Liver (tissue), 9 donors: ENCODE measurements around the gene NOS3. TPM values are rescaled to one million over a fixed set of nuclear protein-coding genes. Genes with fewer than 3 reads are reported as not detected.

Source experiments
- DNase-seq: peaks from one replicate; pipeline ENCODE4 v3.0.0-alpha.2; 2017; ENCODE audit warnings: low spot score
- H3K27ac ChIP-seq, 2 donors: one replicate each; pipeline ENCODE4 v1.7.0; 2013; ENCODE audit warnings: inconsistent platforms in 2 of 2, low read length in 2 of 2, control low read depth in 1 of 2, low read depth in 1 of 2, mild to moderate bottlenecking in 1 of 2
- H3K27me3 ChIP-seq, 4 donors: one replicate each; pipeline versions ENCODE4 v1.6.1 to v1.7.0; 2013; ENCODE audit warnings: low read length in 3 of 4, inconsistent platforms in 1 of 4, mild to moderate bottlenecking in 1 of 4, moderate library complexity in 1 of 4; ENCODE audit not compliant: control insufficient read depth in 4 of 4, insufficient read depth in 4 of 4
- H3K36me3 ChIP-seq, 4 donors: one replicate each; pipeline versions ENCODE4 v1.6.1 to v1.7.0; 2013; ENCODE audit warnings: low read length in 3 of 4, mild to moderate bottlenecking in 3 of 4, low read depth in 1 of 4, moderate library complexity in 1 of 4; ENCODE audit not compliant: control insufficient read depth in 4 of 4, insufficient read depth in 3 of 4
- H3K4me1 ChIP-seq, 4 donors: one replicate each; pipeline versions ENCODE4 v1.6.1 to v1.7.0; 2013; ENCODE audit warnings: low read length in 3 of 4, mild to moderate bottlenecking in 3 of 4, moderate library complexity in 1 of 4; ENCODE audit not compliant: control insufficient read depth in 4 of 4, insufficient read depth in 4 of 4
- H3K4me3 ChIP-seq, 3 donors: one replicate each; pipeline versions ENCODE4 v1.6.1 to v1.7.0; 2013; ENCODE audit warnings: low read length in 3 of 3, control low read depth in 1 of 3, low read depth in 1 of 3, mild to moderate bottlenecking in 1 of 3
- H3K9ac ChIP-seq, 2 donors: one replicate each; pipeline ENCODE4 v1.7.0; 2013; ENCODE audit warnings: low read length in 2 of 2, mild to moderate bottlenecking in 2 of 2, moderate library complexity in 2 of 2, control low read depth in 1 of 2, low read depth in 1 of 2
- H3K9me3 ChIP-seq, 4 donors: one replicate each; pipeline versions ENCODE4 v1.6.1 to v1.7.0; 2013; ENCODE audit warnings: low read length in 3 of 4; ENCODE audit not compliant: control insufficient read depth in 4 of 4
- EGR1 ChIP-seq, 2 donors: IDR thresholded peaks; 2 replicates each; pipeline ENCODE4 v1.6.1; 2016 to 2018; ENCODE audit warnings: antibody characterized with exemption in 2 of 2, low read depth in 2 of 2
- FOXA1 ChIP-seq: IDR thresholded peaks from 2 replicates; pipeline ENCODE4 v1.6.1; 2016; ENCODE audit warnings: antibody characterized with exemption
- FOXA2 ChIP-seq: IDR thresholded peaks from 2 replicates; pipeline ENCODE4 v1.6.1; 2016; ENCODE audit warnings: antibody characterized with exemption
- GABPA ChIP-seq, 2 donors: IDR thresholded peaks in 1 of 2; conservative IDR thresholded peaks in 1 of 2; 2 replicates each; pipeline ENCODE4 v1.6.1; 2016; ENCODE audit warnings: antibody characterized with exemption in 2 of 2, mild to moderate bottlenecking in 1 of 2, moderate library complexity in 1 of 2
- HNF4A ChIP-seq, 2 donors: conservative IDR thresholded peaks; 2 replicates each; pipeline ENCODE4 v1.6.1; 2016; ENCODE audit warnings: antibody characterized with exemption in 2 of 2, mild to moderate bottlenecking in 2 of 2
- JUND ChIP-seq, 2 donors: IDR thresholded peaks; 2 replicates each; pipeline ENCODE4 v1.6.1; 2016; ENCODE audit warnings: antibody characterized with exemption in 2 of 2
- MAX ChIP-seq: IDR thresholded peaks from 2 replicates; pipeline ENCODE4 v1.6.1; 2016; ENCODE audit warnings: antibody characterized with exemption
- NR2F2 ChIP-seq: IDR thresholded peaks from 2 replicates; pipeline ENCODE4 v1.6.1; 2016; ENCODE audit warnings: antibody characterized with exemption
- RAD21 ChIP-seq, 2 donors: IDR thresholded peaks; 2 replicates each; pipeline ENCODE4 v1.6.1; 2016; ENCODE audit warnings: antibody characterized with exemption in 2 of 2, mild to moderate bottlenecking in 2 of 2
- RXRA ChIP-seq, 2 donors: IDR thresholded peaks; 2 replicates each; pipeline ENCODE4 v1.6.1; 2017 to 2018; ENCODE audit warnings: antibody characterized with exemption in 2 of 2, mild to moderate bottlenecking in 1 of 2
- SP1 ChIP-seq: IDR thresholded peaks from 2 replicates; pipeline ENCODE4 v1.6.1; 2018; ENCODE audit warnings: antibody characterized with exemption, mild to moderate bottlenecking
- TAF1 ChIP-seq: conservative IDR thresholded peaks from 2 replicates; pipeline ENCODE4 v1.6.1; 2016; ENCODE audit warnings: antibody characterized with exemption, mild to moderate bottlenecking
- YY1 ChIP-seq: IDR thresholded peaks from 2 replicates; pipeline ENCODE4 v1.6.1; 2016; ENCODE audit warnings: antibody characterized with exemption, mild to moderate bottlenecking
- ZBTB33 ChIP-seq: IDR thresholded peaks from 2 replicates; pipeline ENCODE4 v1.6.1; 2016; ENCODE audit warnings: antibody characterized with exemption
- WGBS: extraction: QIAGEN DNeasy Blood & Tissue Kit; methylation state at CpG from one replicate; pipeline ENCODE4 v1.1.7; 2013; 5-methylcytosine and 5-hydroxymethylcytosine counted together
- polyA plus RNA-seq, 2 donors: library from polyadenylated mRNA; stranded (reverse) in 1 of 2; unstranded in 1 of 2; fragments of 200-250 nt in 1 of 2; fragments of >200 nt in 1 of 2; fragmentation: Nextera tagmentation in 1 of 2; extraction: Ambion mirVana in 1 of 2; gene quantifications; one replicate each; pipeline versions ENCODE4 v1.2.1 to v1.2.3, GENCODE V29; 2013 to 2015
- total RNA-seq, 2 donors: library from RNA; depleted of rRNA; stranded (reverse); fragments of >200 nt; gene quantifications; one replicate each; pipeline ENCODE4 v1.2.3, GENCODE V29; 2014
- TF ChIP-seq, protein P1 (sequence below): IDR thresholded peaks from 2 replicates; pipeline ENCODE4 v1.6.1; 2016; ENCODE audit warnings: antibody characterized with exemption, mild to moderate bottlenecking
- TF ChIP-seq, protein P2 (sequence below): IDR thresholded peaks from 2 replicates; pipeline ENCODE4 v1.6.1; 2016; ENCODE audit warnings: antibody characterized with exemption
- donor health status: healthy.
- donor health status: healthy.
- donor health status: healthy.
- donor health status: healthy.
- donor health status: healthy.

Gene NOS3
- total and polyA plus RNA-seq, 4 donors: 1.6 to 6.1 (median 5.1) TPM

GRCh38 chr7:150943453-150943814, 47.4 kb upstream of the NOS3 start:
- Histone ChIP-seq H3K27me3 (peaks cover 0 to 2% (median 0%) of the 10 kb centered on the region in 4 donors), H3K4me3 (no peak overlapping the region), H3K9me3 (no peaks in the 10 kb centered on the region), H3K36me3 (no peaks in the 10 kb centered on the region), H3K27ac (no peak overlapping the region), H3K9ac (no peak overlapping the region), H3K4me1 (no peaks in the 10 kb centered on the region)
- no peak for DNase-seq
- WGBS: 98% methylated on average over 6 of the region's 6 CpGs
- TF ChIP-seq RXRA (IDR thresholded peaks at IDR 0.05): no peak
- no peak for TF ChIP-seq MAX
- TF ChIP-seq FOXA2: no peak
- TF ChIP-seq ZBTB33: no peak
- no peak for TF ChIP-seq HNF4A (conservative IDR thresholded peaks at IDR 0.05)
- no peak for TF ChIP-seq SP1
- TF ChIP-seq, protein P1, sequence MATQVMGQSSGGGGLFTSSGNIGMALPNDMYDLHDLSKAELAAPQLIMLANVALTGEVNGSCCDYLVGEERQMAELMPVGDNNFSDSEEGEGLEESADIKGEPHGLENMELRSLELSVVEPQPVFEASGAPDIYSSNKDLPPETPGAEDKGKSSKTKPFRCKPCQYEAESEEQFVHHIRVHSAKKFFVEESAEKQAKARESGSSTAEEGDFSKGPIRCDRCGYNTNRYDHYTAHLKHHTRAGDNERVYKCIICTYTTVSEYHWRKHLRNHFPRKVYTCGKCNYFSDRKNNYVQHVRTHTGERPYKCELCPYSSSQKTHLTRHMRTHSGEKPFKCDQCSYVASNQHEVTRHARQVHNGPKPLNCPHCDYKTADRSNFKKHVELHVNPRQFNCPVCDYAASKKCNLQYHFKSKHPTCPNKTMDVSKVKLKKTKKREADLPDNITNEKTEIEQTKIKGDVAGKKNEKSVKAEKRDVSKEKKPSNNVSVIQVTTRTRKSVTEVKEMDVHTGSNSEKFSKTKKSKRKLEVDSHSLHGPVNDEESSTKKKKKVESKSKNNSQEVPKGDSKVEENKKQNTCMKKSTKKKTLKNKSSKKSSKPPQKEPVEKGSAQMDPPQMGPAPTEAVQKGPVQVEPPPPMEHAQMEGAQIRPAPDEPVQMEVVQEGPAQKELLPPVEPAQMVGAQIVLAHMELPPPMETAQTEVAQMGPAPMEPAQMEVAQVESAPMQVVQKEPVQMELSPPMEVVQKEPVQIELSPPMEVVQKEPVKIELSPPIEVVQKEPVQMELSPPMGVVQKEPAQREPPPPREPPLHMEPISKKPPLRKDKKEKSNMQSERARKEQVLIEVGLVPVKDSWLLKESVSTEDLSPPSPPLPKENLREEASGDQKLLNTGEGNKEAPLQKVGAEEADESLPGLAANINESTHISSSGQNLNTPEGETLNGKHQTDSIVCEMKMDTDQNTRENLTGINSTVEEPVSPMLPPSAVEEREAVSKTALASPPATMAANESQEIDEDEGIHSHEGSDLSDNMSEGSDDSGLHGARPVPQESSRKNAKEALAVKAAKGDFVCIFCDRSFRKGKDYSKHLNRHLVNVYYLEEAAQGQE: no peak
- TF ChIP-seq YY1: no peak
- no peak for TF ChIP-seq GABPA (IDR thresholded peaks at IDR 0.05 in 1 of 2, conservative IDR thresholded peaks at IDR 0.05 in 1 of 2)
- TF ChIP-seq, protein P2, sequence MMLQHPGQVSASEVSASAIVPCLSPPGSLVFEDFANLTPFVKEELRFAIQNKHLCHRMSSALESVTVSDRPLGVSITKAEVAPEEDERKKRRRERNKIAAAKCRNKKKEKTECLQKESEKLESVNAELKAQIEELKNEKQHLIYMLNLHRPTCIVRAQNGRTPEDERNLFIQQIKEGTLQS: no peak
- no peak for TF ChIP-seq RAD21 (IDR thresholded peaks at IDR 0.05)
- TF ChIP-seq JUND (IDR thresholded peaks at IDR 0.05): no peak
- TF ChIP-seq NR2F2: no peak
- TF ChIP-seq TAF1: no peak

DNA sequence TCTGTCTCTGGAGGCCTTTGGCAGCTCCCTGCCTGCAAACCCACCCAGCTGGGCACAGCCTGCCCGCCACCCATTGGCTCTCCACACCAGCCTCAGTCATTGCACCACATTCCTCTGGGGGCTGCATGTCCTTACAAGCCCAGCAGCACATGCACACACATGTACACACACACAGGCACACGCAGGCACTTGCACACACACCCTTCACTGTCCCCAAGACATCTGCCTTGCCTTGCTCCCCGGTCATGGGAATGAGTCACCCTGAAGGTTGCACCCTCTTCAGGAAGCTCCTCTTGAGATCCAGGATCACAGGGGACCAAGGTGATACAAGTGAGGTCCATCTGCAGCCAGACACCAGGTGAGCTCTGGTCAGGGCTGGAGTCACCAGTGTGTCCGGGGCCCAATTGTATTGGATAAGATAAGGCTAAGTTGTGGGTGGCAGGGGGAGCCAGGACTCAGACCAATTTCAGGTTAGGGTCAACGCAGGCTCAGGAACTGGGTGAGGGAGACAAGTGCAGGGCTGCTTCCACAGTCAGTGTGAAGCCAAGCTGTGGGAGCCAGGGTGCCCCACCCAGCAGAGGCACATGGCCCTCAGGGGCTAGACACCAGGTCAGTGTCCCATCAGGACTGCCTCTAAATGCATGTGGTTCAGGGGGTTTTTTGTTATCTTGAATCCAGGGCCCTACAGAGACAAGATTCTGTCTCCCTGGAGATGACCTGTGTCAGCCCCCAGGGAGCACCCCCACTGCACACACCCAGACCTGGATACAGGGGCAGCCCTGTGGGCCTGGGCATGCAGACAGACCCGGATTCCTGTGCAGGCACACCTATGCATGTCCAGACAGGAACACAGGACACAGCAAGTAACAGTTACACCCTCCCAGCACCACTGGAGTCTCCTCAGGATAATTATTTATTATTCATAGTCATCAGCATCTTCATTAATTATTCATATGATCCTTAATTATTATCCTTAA, 46.5 kb upstream of the NOS3 start:
- 92% methylated on average over 6 of the region's 6 CpGs for WGBS
- TF ChIP-seq FOXA1: no peak
- TF ChIP-seq, protein P2: no peak
- TF ChIP-seq FOXA2: no peak
- TF ChIP-seq ZBTB33: no peak
- no peak for TF ChIP-seq EGR1 (IDR thresholded peaks at IDR 0.05; ENCODE audit: low read depth in 2 of 2)
- TF ChIP-seq RXRA (IDR thresholded peaks at IDR 0.05): no peak
- no peak for TF ChIP-seq YY1
- no peak for TF ChIP-seq SP1
- no peak for TF ChIP-seq HNF4A (conservative IDR thresholded peaks at IDR 0.05)
- Histone ChIP-seq H3K9ac (no peak overlapping the region), H3K27ac (no peak overlapping the region), H3K4me3 (no peak overlapping the region), H3K27me3 (peaks cover 0 to 2% (median 0%) of the 10 kb centered on the region in 4 donors), H3K4me1 (no peaks in the 10 kb centered on the region), H3K9me3 (no peaks in the 10 kb centered on the region), H3K36me3 (no peaks in the 10 kb centered on the region)
- no peak for DNase-seq
